Posterior cingulate gyrus (tissue), 11 donors: ENCODE data around the gene ADIPOQ.
"Not testable (repeated sequence)": the region's sequence is repeated elsewhere in the genome, so short reads cannot be mapped to it uniquely, and the experiment has no call there.

ENCODE experiments used
- DNase-seq, 10 donors: peaks; one replicate each; pipeline versions ENCODE4 v3.0.0 to v3.0.0-alpha.2; 2020 to 2021; ENCODE audit warnings: mixed read lengths in 3 of 10
- intact Hi-C: fragments of 100-400 bp; cut with DNase I; formaldehyde crosslinking; loops from one replicate; pipeline ENCODE4 v1.15.1; 2023

ADIPOQ gene

GRCh38 chr3:186896006-186896405, 53.5 kb downstream of the ADIPOQ start:
- DNase-seq, result no peak
- intact Hi-C loops, result no loop called here

- no peak for DNase-seq
- intact Hi-C loops, result no loop called here
These were observed 54.4 kb downstream of the ADIPOQ start for GRCh38 chr3:186896875-186897274.

- intact Hi-C loops, result no loop called here
- no peak for DNase-seq
These were observed 58.7 kb downstream of the ADIPOQ start for GRCh38 chr3:186901135-186901734.

- DNase-seq, result no peak
- intact Hi-C loops, result no loop called here
These were observed 59.6 kb downstream of the ADIPOQ start for GRCh38 chr3:186902154-186902553.

GRCh38 chr3:186902713-186903112, 60.2 kb downstream of the ADIPOQ start:
- intact Hi-C loops, result no loop called here
- DNase-seq, result no peak

GRCh38 chr3:186903676-186904075, 61.2 kb downstream of the ADIPOQ start:
- DNase-seq, intact Hi-C loops: not testable (repeated sequence)

GRCh38 chr3:186907075-186907474, 64.6 kb downstream of the ADIPOQ start:
- DNase-seq, intact Hi-C loops: not testable (repeated sequence)
